Osteocyte (in vitro differentiated cells): ENCODE data around the gene RSPH1. TPM values are rescaled to one million over a fixed set of nuclear protein-coding genes. Genes with fewer than 3 reads are reported as not detected.

ENCODE experiments used
- DNase-seq: peaks from one replicate; pipeline ENCODE4 v3.0.0; 2021; ENCODE audit warnings: mixed read lengths; ENCODE audit not compliant: unreplicated experiment; ENCODE audit errors: extremely low spot score
- H3K27ac Mint-ChIP-seq: one replicate; pipeline ENCODE4 v1.8.0; 2021; ENCODE audit warnings: mild to moderate bottlenecking, mixed read lengths; ENCODE audit not compliant: unreplicated experiment
- H3K27me3 Mint-ChIP-seq: one replicate; pipeline ENCODE4 v1.8.0; 2021; ENCODE audit warnings: mixed read lengths; ENCODE audit not compliant: unreplicated experiment
- H3K36me3 Mint-ChIP-seq: one replicate; pipeline ENCODE4 v1.8.0; 2021; ENCODE audit warnings: mixed read lengths; ENCODE audit not compliant: unreplicated experiment
- H3K4me1 Mint-ChIP-seq: one replicate; pipeline ENCODE4 v1.8.0; 2021; ENCODE audit warnings: mixed read lengths; ENCODE audit not compliant: unreplicated experiment
- H3K4me3 Mint-ChIP-seq: one replicate; pipeline ENCODE4 v1.8.0; 2021; ENCODE audit warnings: mild to moderate bottlenecking, moderate library complexity, mixed read lengths; ENCODE audit not compliant: unreplicated experiment
- H3K9me3 Mint-ChIP-seq: one replicate; pipeline ENCODE4 v1.8.0; 2021; ENCODE audit warnings: mixed read lengths; ENCODE audit not compliant: unreplicated experiment
- total RNA-seq: library from RNA; stranded (reverse); gene quantifications from 2 replicates; pipeline ENCODE4 v1.2.1, GENCODE V29; 2021
- TF ChIP-seq, protein P1 (sequence below): fragments of 200-600 bp; sonication (generic); IDR thresholded peaks from 2 replicates; pipeline ENCODE4 v1.5.0; 2021; ENCODE audit warnings: antibody characterized with exemption, mild to moderate bottlenecking, moderate library complexity

RSPH1 gene
- total RNA-seq, 1 donor from 2014 or later, result 0.19 TPM

DNA sequence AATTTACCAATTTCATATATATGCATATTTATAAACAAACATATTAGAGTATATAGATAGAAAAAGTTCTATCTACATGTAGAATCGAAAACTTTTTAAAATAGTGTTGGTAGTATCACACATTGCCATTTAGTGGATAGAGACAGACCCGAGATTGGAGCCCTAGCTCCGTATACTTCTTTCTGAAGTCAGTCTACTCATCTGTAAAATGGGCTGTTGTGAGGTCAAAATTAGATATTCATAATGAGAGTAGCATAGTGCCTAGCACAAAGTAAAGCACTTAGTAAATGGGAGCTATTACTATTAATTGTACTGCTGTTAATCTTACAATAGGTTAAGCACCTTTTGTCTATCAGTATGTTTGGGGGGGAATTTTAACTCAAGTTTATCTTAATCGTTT, 4.2 kb upstream of the RSPH1 start:
- Mint-ChIP-seq H3K27me3 (peaks cover 12% of the 10 kb centered on the region), H3K27ac (no peak overlapping the region), H3K36me3 (no peaks in the 10 kb centered on the region), H3K9me3 (no peaks in the 10 kb centered on the region), H3K4me1 (peaks cover 13% of the 10 kb centered on the region), H3K4me3 (no peak overlapping the region)
- TF ChIP-seq, protein P1, sequence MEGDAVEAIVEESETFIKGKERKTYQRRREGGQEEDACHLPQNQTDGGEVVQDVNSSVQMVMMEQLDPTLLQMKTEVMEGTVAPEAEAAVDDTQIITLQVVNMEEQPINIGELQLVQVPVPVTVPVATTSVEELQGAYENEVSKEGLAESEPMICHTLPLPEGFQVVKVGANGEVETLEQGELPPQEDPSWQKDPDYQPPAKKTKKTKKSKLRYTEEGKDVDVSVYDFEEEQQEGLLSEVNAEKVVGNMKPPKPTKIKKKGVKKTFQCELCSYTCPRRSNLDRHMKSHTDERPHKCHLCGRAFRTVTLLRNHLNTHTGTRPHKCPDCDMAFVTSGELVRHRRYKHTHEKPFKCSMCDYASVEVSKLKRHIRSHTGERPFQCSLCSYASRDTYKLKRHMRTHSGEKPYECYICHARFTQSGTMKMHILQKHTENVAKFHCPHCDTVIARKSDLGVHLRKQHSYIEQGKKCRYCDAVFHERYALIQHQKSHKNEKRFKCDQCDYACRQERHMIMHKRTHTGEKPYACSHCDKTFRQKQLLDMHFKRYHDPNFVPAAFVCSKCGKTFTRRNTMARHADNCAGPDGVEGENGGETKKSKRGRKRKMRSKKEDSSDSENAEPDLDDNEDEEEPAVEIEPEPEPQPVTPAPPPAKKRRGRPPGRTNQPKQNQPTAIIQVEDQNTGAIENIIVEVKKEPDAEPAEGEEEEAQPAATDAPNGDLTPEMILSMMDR, result no peak
- no peak for DNase-seq

GRCh38 chr21:42499444-42500112, 3.6 kb upstream of the RSPH1 start:
- no peaks in the 10 kb centered on the region for H3K36me3 Mint-ChIP-seq

DNA sequence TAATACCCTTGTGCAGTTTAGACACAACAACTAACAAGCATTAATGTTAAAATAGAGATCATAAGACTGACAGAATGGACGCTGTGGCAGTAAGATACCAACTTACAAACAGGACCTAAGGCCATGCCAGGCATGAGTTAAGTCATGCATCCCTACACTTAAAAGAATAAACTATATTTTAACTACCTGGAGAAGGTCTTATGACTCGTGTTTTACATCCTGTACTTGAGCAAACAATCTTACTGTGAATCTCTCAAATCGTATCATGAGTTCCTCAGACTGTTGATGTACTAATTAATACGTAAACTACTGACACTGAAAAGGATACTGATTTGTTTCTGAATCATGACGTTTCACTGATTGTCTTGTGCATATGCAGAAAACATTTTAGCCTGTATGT, 2.0 kb upstream of the RSPH1 start:
- TF ChIP-seq, protein P1, result no peak
- Mint-ChIP-seq H3K9me3 (no peaks in the 10 kb centered on the region), H3K36me3 (no peaks in the 10 kb centered on the region), H3K4me1 (peaks cover 13% of the 10 kb centered on the region), H3K4me3 (no peak overlapping the region), H3K27ac (no peak overlapping the region), H3K27me3 (peaks cover 8% of the 10 kb centered on the region)
- DNase-seq, result no peak

More at GRCh38 chr21:42499444-42500112, 3.6 kb upstream of the RSPH1 start:
- H3K4me3 Mint-ChIP-seq, result no peak overlapping the region
- H3K4me1 Mint-ChIP-seq, result peaks cover 13% of the 10 kb centered on the region
- TF ChIP-seq, protein P1, result no peak
- no peak overlapping the region for H3K27ac Mint-ChIP-seq
- peaks cover 6% of the 10 kb centered on the region for H3K27me3 Mint-ChIP-seq
- DNase-seq, result peak; percentile 81
- H3K9me3 Mint-ChIP-seq, result no peaks in the 10 kb centered on the region

DNA sequence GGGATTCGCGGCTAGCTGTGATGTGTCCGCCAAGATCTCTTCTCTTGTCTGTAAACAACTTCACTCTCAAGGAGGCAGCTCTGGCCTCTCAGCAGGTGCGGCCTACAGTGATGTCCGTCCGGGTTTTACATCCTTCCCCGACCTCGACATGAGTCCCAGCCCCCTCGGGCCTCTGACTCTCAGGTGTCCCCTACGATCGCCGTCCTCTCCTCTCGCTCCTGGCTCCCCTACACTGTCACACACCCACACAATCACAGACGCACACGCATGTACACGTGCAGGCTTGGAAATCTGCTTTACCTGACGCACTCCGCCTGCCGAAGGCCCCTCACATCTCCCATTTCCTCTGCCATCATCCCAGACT, 797 bp upstream of the RSPH1 start:
- H3K36me3 Mint-ChIP-seq, result no peaks in the 10 kb centered on the region

GRCh38 chr21:42495765-42496119, 282 bp downstream of the RSPH1 start:
- peak; percentile 80 for DNase-seq
- H3K9me3 Mint-ChIP-seq, result no peaks in the 10 kb centered on the region
- H3K27me3 Mint-ChIP-seq, result peaks cover 19% of the 10 kb centered on the region
- H3K27ac Mint-ChIP-seq, result peak overlapping the region; percentile 71
- peak overlapping the region; percentile 95 for H3K4me3 Mint-ChIP-seq
- H3K4me1 Mint-ChIP-seq, result peaks cover 13% of the 10 kb centered on the region
- H3K36me3 Mint-ChIP-seq, result no peaks in the 10 kb centered on the region
- TF ChIP-seq, protein P1, result no peak

More for the DNA sequence above, 797 bp upstream of the RSPH1 start:
- Mint-ChIP-seq H3K4me1 (peaks cover 13% of the 10 kb centered on the region), H3K4me3 (peak overlapping the region; percentile 95), H3K27me3 (peaks cover 12% of the 10 kb centered on the region), H3K9me3 (no peaks in the 10 kb centered on the region), H3K27ac (peak overlapping the region; percentile 87)
- peak; percentile 85 for DNase-seq
- TF ChIP-seq, protein P1, result no peak
